Esophagus muscularis mucosa (tissue), 4 donors: Measurements from ENCODE around the gene ZFP36L1.

ENCODE experiments used
- CTCF ChIP-seq, 3 experiments: fragments of 200-600 bp in 2 of 3; fragments of 450-650 bp in 1 of 3; sonication (generic) in 2 of 3; IDR thresholded peaks; one replicate each; pipeline ENCODE4 v1.5.1; 2017 to 2019; ENCODE audit warnings: antibody characterized with exemption in 3 of 3, mild to moderate bottlenecking in 2 of 3, moderate library complexity in 1 of 3
- EP300 ChIP-seq: sonication (generic); formaldehyde crosslinking; IDR thresholded peaks from one replicate; pipeline ENCODE4 v1.6.1; 2017; ENCODE audit warnings: antibody characterized with exemption
- POLR2A ChIP-seq: fragments of 450-650 bp; IDR thresholded peaks from one replicate; pipeline ENCODE4 v1.6.1; 2017; ENCODE audit warnings: antibody characterized with exemption, moderate library complexity, mild to moderate bottlenecking, low read depth

GRCh38 chr14:68748691-68749090 is 44.2 kb downstream of the ZFP36L1 start:
- TF ChIP-seq CTCF (IDR thresholded peaks at IDR 0.05), result no peak
- TF ChIP-seq POLR2A, result no peak
- no peak for TF ChIP-seq EP300
